G401.6 (cell line): ENCODE measurements around the gene CCDC177.
"Not testable (repeated sequence)": the region's sequence is repeated elsewhere in the genome, so short reads cannot be mapped to it uniquely, and the experiment has no call there.

Source experiments
- FAIRE-seq: peaks from 2 replicates; lab custom pipeline; 2012; peaks lifted over from hg19 to GRCh38; lab: Jason Lieb, UNC

The CCDC177 gene

DNA sequence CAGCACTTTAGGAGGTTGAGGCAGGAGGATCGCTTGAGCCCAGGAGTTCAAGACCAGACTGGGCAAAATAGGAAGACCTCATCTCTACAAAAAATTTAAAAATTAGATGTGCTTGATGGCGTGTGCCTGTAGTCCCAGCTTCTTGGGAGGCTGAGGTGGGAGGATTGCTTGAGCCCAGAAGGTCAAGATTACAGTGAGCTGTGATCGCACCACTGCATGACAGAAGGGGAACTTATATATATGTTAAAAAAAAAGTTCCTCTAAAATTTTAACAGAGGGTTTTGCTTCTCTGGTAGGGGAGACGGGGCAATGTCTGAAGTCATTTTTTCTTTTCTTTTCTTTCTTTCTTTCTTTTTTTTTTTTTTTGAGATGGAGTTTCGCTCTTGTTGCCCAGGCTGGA lies 24.8 kb upstream of the CCDC177 start:
- not testable (repeated sequence) for FAIRE-seq

DNA sequence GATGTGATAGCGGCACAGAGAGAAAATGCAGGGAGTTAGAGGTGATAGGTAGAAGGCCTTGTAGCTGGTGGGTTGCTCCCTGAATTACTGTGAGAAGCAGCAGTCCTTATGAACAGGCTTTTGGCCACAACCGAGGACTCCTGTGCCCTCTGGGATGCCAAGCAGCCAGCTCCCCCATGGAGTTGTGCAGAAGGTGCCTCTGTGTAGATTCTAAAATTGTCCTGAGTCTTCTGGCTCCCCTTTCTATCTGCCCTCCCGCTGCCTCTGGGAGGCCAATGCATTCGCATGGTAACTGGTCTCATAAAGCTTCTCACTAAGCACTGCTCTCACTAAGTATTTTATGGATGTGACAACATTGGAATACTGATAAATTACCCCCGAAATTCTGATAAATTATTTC lies 20.7 kb upstream of the CCDC177 start:
- no peak for FAIRE-seq

DNA sequence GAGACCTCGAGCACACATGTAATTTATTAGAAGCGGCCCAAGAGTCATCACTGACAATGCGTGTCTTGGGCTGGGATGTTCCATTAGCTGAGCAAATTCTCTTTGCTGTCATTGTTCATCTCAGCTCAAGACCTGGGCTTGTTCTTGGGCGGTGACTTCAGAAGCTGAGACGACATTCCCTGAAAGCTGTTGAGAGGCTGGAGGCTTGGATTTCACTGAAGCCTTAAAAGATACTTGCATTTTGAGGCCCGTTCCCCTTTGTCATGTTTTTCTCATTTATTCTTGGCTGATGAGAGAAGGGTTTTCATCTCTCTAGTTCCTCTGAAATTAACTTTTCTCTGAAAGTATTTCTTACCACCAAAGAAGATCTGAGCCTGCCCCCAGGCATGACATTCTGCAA lies 20.2 kb upstream of the CCDC177 start:
- FAIRE-seq = no peak

DNA sequence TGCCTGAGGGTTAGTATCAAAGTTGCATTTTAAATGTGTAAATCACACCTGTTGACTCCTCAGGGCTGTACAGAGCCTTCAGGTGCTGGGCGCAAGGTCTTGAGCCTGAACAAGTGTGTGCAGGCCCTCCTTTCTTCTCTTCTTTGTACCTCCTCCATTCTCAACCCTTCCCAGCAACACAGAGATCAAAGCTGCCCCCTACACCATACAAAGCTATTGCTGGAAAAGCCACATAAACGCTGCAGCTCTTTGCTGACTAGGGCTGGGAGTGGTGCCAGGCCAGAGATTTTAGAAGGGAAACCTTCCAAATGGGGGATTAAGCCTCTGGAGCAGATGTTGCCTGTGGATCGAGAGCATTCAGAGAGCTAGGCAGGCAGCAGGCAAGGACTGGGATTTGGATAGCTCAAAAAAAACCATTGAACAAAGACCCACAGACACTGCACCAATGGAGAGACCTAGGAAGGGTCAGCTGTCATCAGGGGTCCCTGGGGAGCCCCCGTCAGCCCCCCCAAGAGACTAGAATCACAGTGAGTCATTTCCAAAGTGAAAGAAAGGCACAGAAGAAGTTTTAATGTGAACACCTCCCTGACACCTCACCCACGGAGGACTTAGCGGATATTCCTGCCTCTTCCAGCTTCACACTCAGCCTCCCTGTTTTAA lies 18.5 kb upstream of the CCDC177 start:
- no peak for FAIRE-seq

DNA sequence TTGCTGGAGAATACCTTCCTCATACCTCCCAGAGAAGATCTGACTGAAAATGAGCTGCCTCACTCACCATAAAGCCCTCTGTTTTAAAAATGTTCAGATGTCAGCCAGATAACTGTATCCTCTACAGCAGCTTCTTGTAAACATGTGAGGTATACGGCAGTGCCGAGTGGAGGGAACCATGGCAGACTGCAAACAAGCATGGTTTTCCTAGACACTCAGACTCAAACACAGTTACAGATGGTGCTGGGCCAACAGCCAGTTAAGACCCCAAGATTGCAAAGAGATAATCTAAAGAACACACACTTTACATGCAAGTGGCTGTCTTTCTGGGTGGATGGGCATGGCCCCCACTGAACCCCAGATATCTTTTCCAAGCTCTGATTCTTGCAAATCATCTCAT lies 16.6 kb upstream of the CCDC177 start:
- no peak for FAIRE-seq

DNA sequence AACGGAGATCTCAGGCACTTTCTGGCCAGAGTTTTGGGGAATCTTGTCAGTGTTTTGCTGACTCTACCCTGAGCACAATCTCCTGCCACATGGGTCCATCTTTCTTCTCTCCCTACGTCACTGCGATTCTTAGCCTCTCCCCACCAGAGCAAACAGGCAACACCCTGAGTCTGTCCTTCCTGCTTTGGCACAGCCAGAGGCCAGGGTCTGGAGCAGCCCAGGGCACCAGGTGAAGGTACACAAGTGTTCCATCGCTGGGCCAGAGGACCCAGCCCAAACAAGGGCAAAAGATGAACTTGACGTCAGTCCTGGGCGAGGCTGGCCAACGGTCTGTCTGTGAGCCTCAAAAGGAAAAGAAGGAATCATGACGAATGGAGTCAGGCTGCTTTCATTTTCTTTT lies 12.7 kb upstream of the CCDC177 start:
- FAIRE-seq = no peak

DNA sequence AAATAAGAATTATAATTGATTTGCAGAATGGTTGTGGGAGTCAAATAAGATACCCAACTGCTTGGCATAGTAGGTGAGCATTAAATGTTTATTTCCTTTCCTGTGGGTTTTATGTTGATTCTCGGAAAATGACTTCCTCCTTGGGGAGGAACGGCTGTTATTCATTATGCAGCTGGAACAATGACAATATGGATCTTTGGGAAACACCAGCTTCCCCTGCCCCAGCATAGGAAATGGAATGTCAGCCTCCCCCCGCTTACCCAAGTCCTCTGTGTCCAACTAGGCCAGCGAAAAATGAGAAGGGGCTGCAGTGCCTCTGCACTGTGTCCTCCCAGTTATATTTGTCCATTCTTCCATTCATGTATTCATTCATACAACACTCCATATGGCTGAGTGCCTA lies 11.7 kb upstream of the CCDC177 start:
- no peak for FAIRE-seq

DNA sequence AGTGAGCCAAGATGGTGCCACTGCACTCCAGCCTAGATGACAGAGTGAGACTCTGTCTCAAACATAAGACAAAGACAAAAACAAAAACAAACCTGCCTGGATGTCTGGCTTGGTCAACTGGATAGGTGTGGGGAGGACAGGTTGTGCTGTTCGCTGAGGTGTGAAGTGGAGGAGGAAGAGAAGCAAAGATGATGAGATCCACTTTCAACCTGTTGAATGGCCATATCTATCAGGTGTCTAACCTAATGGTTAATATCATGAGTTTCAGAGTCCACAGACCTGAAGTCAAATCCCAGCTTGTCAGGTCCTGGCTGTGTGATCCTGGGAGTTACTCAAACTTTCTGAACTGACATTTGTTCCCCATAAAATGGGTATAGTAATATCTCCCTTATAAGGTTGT lies 9.7 kb upstream of the CCDC177 start:
- FAIRE-seq = no peak

DNA sequence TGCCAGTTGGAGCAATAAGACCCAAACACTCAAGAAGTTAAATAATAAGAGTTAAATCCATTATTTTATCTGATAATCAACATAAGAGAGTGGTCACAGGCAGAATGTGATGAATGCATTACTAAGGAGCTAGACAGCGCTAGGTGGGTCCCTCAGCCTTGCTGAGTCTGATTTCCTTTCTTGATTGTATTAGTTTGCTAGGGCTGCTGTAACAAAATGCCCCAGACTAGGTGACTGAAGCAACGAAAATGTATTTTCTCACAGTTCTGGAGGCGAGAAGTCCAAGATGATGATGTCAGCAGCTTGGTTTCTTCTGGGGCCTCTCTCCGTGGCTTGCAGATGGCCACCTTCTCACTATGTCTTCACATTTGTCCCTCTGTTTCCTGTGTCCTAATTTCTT lies 8.2 kb upstream of the CCDC177 start:
- no peak for FAIRE-seq

DNA sequence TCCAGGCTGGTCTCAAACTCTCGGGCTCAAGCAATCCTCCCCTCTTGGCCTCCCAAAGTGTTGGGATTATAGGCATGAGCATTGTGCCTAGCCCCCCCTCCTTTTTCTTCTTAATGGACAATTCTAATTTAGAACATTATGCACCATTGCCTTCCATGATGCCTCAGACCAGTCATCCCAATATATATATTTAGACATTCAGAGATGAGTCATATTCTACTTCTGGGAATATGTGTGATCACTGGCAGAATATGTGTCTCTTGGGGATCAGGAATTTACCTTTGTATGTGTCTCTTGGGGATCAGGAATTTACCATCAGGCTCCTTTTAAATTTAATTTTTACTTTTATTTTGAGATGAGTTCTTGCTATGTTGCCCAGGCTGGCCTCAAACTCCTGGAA lies 7.5 kb upstream of the CCDC177 start:
- no peak for FAIRE-seq

DNA sequence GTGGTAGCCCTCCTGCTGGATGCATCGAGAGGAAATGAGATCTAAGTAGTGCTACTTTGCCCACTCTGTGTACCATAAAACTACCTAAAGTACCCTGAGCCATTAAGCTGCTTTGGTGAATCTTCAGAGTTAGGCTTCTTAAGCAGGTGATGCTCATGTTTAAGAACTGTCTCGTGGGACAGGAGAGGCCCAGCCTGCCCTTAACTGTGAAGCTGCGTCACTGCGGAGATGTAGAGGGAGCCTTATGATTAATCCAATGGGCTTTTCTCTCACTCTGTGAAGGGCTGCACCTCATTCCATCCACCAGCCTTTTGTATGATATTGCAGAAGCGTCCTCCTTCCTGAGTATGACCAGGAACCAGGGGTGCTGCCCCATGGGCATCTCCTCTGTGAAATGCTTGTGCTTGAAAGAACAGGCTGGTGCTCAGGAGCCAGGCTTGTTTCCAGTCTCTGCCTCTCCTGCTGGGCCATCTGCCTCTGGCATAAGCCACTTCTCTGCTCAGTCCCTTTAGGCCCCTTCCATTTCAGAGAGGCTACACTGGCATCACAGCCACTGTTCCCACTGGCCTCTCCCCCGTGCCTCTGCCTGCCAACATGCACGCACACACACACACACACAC lies 6.8 kb upstream of the CCDC177 start:
- FAIRE-seq = no peak

DNA sequence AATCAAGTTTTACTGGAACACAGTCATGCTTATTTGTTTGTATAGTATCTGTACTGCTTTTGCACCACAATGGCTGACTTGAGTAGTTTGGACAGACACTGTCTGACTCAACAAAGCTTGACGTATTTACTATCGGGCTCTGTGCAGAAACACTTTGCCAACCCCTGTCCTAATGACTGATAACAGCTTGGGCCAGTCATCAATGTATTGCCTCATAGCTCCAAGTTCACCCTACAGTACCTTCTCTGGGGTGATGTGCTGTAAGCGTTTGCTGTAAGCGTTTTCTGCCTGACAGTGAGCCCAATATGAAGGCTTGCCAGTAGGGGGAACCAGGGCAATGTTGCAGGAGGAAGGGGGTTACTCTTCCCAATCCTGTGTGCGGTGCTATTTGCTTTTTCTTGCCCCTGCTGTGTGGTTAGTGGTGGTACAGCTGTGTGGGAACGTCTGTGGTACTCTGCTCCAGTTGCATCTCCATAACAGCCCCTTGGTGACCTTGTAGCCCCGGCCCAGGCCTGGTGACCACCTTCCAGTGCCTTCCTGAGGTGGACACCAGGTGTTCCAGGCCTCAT lies 5.4 kb upstream of the CCDC177 start:
- FAIRE-seq = no peak

DNA sequence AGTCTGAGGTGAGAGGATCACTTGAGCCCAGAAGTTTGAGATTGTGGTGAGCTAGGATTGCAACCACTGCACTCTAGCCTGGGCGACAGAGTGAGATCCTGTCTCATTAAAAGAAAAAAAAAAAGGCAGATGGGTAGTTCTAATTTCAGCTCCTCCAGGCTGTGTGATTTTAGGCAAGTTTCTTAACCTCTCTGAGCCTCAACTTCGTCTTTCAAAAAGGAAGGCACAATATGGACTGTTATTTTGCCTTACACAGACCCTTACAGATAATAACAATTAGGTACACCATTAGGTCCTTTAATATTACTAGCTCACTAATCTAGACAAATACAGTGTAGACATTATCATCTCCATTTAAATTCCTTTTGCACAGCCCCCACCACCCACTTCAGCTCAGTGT lies 4.8 kb upstream of the CCDC177 start:
- no peak for FAIRE-seq

DNA sequence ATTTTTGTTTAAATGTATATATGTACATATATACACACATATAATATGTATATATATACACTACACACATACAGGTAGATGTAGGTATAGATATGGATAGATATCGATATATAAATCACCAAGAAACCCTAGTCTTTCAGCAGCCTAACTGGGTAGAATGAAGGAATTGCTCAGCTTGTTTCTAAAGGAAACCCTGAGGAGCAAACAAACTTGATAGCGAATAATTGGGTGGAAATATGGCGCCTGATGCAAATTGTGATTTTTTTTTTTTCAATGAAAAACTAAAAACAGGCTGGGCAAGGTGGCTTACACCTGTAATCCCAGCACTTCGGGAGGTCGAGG lies 254 bp upstream of the CCDC177 start:
- FAIRE-seq = peak; percentile 80

DNA sequence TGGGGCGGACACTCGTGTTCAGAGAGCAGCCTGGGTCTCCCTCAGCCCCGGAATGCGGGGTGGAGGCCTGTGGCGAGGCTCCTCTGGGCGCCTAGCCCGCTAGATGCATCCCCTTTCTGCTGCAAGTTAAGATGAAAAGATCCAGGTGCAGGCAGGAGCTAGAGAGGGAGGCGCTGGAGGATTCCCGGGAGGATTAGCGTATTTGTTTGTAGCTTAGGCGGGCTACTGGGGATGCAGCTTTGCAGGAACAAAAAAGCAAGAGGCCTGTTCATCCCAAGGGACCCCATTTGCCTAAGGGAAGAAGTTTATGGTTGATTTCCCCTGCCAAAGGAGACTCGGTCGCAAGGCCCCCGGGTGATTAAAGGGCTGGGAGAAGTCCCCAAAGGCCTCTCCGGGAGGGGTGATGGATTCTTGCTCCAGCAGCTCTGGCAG lies 824 bp downstream of the CCDC177 start:
- no peak for FAIRE-seq

DNA sequence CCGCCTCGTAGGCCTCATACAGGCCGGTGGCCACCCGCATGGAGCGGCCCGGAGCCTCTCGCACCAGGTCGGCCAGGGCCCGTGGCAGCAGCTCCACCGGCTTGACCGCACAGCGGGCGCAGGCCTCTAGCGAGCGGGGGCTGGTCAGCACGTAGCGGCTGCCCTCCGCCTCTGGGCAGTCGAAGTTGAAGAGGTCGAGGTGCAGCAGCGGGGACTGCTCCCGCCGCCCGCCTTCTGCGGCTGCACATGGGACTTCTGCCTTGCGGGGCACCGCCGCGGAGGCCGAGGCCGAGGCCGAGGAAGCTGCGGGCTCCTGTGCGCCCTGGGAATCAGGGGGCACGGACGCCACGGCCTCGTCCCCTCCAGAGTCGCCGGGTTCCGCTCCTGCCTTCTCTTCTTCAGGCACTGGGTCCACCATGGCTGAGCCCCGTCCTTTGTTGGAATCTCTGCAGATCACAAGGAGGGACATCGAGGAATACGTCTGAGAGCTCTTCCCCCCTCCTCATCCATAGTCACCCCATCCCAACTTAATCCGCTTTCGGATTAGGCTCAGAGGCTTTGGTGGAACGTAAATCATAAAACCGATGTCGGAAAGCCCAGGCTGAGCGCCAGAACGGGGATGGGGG lies 1.4 kb downstream of the CCDC177 start:
- no peak for FAIRE-seq

DNA sequence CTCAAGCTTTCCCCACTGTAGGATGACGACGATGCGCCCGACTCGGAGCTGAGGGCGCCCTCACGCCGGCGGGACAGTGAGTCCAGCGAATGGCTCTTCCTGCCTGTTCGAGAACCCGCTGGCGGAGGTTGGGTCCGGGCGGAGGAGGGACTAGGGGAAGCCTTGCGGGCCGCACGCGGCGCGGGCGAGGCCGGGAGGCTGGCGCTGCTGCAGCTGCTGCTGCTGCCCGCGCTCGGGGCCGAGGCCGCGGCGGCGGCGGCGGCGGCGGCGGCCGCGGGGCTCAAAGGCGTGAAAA lies 1.9 kb downstream of the CCDC177 start:
- FAIRE-seq = no peak

DNA sequence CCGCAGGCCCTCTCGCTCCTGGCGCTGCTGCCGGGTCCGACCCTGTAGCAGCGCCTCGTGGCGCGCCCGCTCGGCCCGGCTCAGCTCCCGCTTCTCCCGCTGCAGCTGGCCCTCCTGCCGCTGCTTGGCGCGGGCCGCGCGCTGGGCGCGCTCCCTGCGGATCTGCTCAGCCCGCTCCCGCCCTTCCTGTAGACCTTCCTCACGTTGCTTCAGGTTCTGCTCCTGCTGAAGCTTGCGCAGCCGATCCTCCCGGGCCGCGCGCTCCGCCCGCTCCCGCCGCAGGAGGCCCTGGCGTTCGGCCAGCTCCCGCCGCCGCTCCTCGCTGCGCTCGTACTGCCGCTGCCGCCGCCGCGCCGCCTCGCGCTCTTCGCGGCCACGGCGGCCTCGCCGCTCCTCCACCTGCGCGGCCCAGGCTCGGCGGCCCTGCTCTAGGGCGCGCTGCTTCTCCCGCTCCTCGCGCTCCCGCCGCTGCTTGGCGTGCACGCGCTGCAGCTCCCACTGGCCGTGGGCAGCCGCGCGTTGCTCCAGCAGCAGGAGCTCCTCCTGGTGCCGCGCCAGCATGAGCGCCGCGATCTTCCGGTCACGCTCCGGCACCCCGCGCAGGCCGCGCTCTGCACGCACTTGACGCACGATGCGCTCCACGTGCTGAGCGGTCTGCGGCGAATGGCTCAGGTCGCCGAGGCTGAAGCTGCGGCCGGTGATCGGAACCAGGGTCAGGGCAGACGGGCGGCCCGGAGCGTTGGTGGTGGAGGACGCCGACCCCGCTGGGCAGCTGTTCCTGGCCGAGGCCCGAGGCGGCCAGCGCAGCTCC lies 2.4 kb downstream of the CCDC177 start:
- FAIRE-seq = no peak

DNA sequence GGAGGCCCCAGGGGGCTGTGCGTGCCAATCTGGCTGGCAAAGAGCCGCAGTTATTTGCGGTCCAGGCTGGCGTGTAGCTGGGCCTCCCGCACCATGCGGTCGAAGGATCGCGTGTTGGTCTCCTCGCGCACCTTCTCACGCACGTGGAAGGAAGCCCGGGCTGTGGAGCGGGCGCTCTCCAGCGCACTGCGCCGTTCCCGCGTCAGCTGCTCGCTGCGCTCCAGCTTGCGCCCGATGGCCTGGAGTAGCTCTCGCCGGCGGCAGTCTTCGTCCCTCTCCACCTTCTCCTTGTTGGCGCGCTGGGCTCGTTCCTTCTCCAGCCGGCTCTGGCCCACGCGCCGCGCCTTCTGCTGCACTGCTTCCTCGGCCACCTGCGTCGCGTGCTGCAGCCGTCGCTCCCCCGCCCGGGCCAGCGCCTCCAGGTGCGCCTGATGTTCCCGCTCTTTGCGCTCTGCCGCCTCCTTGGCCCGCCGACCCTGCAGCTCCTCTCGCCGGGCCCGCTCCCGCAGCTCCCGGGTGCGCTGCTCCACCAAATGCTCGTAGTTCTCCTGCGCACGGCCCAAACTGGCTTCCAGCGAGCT lies 3.1 kb downstream of the CCDC177 start:
- no peak for FAIRE-seq

DNA sequence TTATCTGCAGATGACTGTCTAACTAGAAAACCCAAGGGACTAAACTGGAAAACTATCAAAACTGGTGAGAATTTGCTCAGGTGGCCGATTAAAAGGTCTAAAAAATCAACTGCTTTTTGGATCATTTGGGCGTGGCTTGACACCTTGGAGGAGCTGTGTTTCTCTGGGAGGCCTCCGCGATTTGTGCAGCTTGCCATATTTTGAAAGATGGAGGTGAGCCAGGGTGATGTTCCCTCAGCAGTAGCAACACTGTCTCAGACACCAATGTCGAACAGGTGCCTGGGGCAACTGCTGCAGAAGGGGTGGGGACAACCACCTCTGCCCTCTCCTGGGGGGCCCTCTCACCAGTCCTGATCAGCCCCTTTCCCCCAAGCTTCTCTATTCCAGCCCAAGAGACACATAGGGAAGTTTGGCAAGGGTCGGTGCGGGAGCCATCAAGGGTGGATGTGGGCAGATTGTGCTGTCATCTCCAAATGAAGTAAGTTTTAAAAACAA lies 3.8 kb downstream of the CCDC177 start:
- FAIRE-seq = no peak

DNA sequence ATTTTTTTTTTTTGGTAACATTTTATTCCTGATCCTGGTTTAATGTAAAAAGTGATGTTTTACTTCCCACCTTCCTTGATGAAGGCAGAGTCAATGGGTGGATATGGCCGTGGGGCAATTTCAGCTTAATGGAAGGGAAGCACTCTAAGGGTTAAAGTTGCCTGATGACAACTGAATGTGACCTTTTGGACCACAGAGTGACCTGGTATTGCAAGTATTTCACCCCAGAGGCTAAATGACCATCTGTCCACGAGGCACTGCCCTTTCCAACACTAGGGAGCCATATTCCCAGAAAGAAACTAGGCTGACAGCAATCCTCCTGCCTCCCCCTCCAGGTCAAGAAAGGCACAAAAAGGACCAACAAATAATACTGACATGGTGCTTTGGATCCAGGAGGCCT lies 4.8 kb downstream of the CCDC177 start:
- no peak for FAIRE-seq

DNA sequence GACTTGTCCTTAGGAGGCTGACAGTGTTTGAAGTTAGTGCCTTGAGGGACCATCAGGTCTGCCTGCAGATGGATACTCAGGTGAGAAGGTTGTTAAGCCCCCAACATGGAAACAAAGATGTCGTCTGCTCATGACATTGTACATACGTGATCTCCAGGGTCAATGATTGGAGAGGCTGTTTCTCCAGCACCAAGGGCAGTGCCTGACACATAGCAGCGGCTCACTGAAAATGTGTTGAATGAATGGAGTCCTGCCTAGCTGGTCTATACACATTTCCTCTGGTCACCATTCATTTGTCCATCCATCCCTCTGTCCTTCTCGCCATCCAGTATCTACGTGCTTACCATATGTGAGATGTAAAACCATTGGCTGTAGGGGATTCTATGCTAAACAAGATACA lies 7.1 kb downstream of the CCDC177 start:
- no peak for FAIRE-seq

DNA sequence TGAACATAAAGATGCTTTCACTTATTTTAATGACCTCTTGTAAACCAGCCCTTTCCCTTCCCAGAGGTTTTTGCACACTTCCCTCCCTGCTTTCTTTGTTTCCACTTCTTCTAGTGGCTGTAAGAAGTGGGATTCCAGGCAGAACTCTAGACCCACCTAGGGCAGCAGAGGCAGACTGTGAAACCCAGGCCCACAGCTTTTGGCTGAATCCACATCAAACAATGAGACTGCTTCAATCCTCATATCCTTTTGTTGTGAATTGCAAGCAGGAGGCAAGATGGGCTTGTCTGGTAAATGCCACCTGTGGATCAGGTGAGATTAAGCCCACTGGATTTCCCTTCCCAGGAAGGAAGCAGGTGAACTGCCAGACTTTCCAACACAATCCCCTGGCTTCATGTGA lies 12.8 kb downstream of the CCDC177 start:
- FAIRE-seq = no peak
